Tibial artery (tissue), 4 donors: ENCODE measurements around the gene STAT5A.
"Not testable (repeated sequence)": the region's sequence is repeated elsewhere in the genome, so short reads cannot be mapped to it uniquely, and the experiment has no call there.

Experiments
- DNase-seq, 2 donors: peaks; one replicate each; pipeline ENCODE4 v3.0.0-alpha.2; 2019
- H3K27ac ChIP-seq, 2 donors: fragments of 200-600 bp; sonication (generic) in 1 of 2; 1 replicate in 1 of 2; 2 replicates in 1 of 2; pipeline ENCODE4 v1.5.1; 2018 to 2019; ENCODE audit warnings: mild to moderate bottlenecking in 1 of 2
- H3K27me3 ChIP-seq, 2 donors: fragments of 200-600 bp; sonication (generic) in 1 of 2; one replicate each; pipeline versions ENCODE4 v1.5.1 to v1.6.0; 2016 to 2019
- H3K36me3 ChIP-seq, 3 donors: fragments of 200-600 bp; sonication (generic) in 2 of 3; one replicate each; pipeline ENCODE4 v1.5.1; 2016 to 2019; ENCODE audit warnings: mild to moderate bottlenecking in 2 of 3
- H3K4me1 ChIP-seq, 4 donors: fragments of 200-600 bp; sonication (generic) in 2 of 4; 1 replicate in 3 of 4; 2 replicates in 1 of 4; pipeline ENCODE4 v1.5.1; 2016 to 2019
- H3K4me3 ChIP-seq, 2 donors: fragments of 200-600 bp; sonication (generic) in 1 of 2; 1 replicate in 1 of 2; 2 replicates in 1 of 2; pipeline ENCODE4 v1.5.1; 2018 to 2019; ENCODE audit warnings: mild to moderate bottlenecking in 2 of 2
- H3K9me3 ChIP-seq, 3 donors: fragments of 200-600 bp; sonication (generic) in 1 of 3; one replicate each; pipeline ENCODE4 v1.5.1; 2016 to 2019
- intact Hi-C: fragments of 100-400 bp; cut with DNase I; formaldehyde crosslinking; loops from one replicate; pipeline ENCODE4 v1.15.0; 2023; ENCODE audit warnings: low total_unique reads
- TF ChIP-seq, protein P1 (sequence below), 2 experiments: fragments of 200-600 bp in 1 of 2; fragments of 450-650 bp in 1 of 2; IDR thresholded peaks; one replicate each; pipeline ENCODE4 v1.5.1; 2017 to 2019; ENCODE audit warnings: antibody characterized with exemption in 2 of 2, mild to moderate bottlenecking in 1 of 2, moderate library complexity in 1 of 2

Gene STAT5A

DNA sequence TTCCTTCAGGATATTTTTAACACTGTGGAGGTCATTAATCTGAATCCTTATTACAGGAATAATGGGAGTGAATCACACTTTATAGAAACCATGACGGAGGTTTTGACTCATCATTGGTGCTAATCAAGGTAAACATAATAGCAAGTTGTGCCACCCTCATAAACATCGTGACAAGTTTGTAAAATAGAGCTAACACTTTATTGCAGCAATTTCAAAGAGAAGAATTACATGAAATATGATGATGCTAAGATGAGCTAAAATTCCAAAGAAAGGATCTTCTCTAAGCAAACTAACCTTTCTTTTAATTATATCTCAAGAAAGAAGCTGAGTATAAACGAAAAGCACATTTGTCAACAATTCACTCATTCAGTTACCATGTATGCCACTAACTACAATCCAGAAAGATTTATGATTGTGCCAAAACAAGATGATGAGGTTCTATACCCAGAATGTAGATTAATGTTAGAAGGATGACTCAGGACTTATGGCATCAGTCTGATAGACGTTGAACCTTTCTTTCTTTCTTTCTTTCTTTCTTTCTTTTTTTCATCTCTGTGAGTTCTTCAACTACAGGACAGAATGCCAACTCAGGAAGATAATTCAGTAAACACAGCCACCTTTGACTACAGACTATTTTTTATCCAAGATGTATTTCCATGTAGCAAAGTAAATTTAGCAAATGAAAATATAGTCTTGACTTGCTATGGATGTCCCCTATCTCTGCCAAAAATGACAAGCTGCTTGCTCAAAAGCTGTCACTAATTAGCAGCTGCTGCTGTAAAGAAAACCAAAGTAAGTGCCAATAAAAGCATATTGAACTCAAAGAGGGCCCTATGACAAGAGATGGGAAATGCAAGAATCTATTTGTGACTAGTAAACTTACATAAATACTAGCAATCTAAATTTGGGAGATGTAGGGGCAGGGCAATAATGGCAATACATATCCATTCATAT lies 35.4 kb upstream of the STAT5A start:
- Histone ChIP-seq H3K36me3 (no peaks in the 10 kb centered on the region), H3K4me3 (no peak overlapping the region), H3K27me3 (no peaks in the 10 kb centered on the region), H3K4me1 (peaks cover 0 to 34% (median 27%) of the 10 kb centered on the region in 4 donors), H3K9me3 (no peaks in the 10 kb centered on the region), H3K27ac (no peak overlapping the region)
- DNase-seq: no peak
- intact Hi-C loops: no loop called here
- TF ChIP-seq, protein P1, sequence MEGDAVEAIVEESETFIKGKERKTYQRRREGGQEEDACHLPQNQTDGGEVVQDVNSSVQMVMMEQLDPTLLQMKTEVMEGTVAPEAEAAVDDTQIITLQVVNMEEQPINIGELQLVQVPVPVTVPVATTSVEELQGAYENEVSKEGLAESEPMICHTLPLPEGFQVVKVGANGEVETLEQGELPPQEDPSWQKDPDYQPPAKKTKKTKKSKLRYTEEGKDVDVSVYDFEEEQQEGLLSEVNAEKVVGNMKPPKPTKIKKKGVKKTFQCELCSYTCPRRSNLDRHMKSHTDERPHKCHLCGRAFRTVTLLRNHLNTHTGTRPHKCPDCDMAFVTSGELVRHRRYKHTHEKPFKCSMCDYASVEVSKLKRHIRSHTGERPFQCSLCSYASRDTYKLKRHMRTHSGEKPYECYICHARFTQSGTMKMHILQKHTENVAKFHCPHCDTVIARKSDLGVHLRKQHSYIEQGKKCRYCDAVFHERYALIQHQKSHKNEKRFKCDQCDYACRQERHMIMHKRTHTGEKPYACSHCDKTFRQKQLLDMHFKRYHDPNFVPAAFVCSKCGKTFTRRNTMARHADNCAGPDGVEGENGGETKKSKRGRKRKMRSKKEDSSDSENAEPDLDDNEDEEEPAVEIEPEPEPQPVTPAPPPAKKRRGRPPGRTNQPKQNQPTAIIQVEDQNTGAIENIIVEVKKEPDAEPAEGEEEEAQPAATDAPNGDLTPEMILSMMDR (IDR thresholded peaks at IDR 0.05): no peak

DNA sequence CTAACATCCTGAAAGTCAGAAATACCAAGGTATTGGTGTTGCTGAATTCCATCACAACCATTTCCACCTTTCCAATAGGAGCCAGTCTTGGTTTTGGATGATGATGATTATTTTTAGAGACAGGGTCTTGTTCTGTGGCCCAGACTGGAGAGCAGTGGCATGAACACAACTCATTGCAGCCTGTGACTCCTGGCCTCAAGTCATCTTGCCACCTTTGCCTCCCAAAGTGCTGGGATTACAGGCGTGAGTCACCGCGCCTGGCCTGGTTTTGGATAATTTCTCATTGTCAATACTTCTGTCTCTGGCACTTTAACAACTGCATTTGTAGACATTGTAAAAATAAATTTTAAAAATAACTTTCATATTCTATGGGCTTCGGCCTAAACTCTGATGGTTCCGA lies 34.7 kb upstream of the STAT5A start:
- no peaks in the 10 kb centered on the region for H3K27me3 ChIP-seq
- no peaks in the 10 kb centered on the region for H3K36me3 ChIP-seq
- H3K4me1 ChIP-seq: peaks cover 0 to 27% (median 24%) of the 10 kb centered on the region in 4 donors
- no peaks in the 10 kb centered on the region for H3K9me3 ChIP-seq
- no peak for DNase-seq
- intact Hi-C loops: no loop called here
- H3K27ac ChIP-seq: no peak overlapping the region
- TF ChIP-seq, protein P1 (IDR thresholded peaks at IDR 0.05): no peak
- no peak overlapping the region for H3K4me3 ChIP-seq

DNA sequence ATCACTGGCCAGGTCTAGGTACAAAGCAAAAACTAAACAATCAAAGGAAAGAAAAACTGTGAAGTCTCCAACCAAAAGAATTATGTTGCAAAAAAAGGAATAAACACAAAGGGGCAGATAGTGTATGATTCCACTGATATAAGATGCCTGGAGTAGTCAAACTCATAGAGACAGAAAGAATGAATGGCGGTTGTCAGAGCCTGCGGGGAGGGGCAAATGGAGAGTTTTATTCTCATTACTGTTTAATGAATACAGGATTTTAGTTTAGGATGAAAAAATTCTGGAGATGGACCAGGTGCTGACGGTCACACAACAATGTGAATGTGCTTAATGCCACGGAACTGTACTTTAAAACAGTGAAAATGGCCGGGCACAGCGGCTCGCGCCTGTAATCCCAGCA lies 32.9 kb upstream of the STAT5A start:
- DNase-seq: no peak
- Histone ChIP-seq H3K4me3 (no peak overlapping the region), H3K27me3 (no peaks in the 10 kb centered on the region), H3K9me3 (no peaks in the 10 kb centered on the region), H3K27ac (no peak overlapping the region), H3K36me3 (no peaks in the 10 kb centered on the region), H3K4me1 (peaks cover 0 to 13% (median 11%) of the 10 kb centered on the region in 4 donors)
- intact Hi-C loops: no loop called here
- TF ChIP-seq, protein P1 (IDR thresholded peaks at IDR 0.05): no peak

DNA sequence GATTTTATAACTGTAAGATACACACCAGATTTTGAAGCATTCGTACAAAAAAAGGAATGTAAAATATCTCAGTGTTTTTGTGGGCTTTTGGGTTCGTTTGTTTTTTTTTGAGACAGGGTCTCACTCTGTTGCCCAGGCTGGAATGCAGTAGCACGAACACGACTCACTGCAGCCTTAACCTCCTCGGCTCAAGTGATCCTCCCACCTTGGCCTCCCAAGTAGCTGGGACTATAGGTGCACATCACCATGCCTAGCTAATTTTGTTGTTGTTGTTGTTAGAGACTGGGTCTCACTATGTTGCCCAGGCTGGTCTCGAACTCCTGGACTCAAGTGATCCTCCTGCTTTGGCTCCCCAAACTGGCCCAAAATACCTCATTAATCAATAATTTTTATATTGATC lies 28.0 kb upstream of the STAT5A start:
- Histone ChIP-seq H3K4me1 (no peaks in the 10 kb centered on the region), H3K27me3 (no peaks in the 10 kb centered on the region), H3K36me3 (no peaks in the 10 kb centered on the region), H3K27ac (no peak overlapping the region), H3K9me3 (no peaks in the 10 kb centered on the region), H3K4me3 (no peak overlapping the region)
- no peak for DNase-seq
- intact Hi-C loops: no loop called here
- TF ChIP-seq, protein P1 (IDR thresholded peaks at IDR 0.05): no peak

- H3K4me1 ChIP-seq, intact Hi-C loops, H3K27me3 ChIP-seq, H3K9me3 ChIP-seq, H3K36me3 ChIP-seq, H3K27ac ChIP-seq, DNase-seq, H3K4me3 ChIP-seq: not testable (repeated sequence)
Observed at GRCh38 chr17:42264366-42264765, 23.9 kb upstream of the STAT5A start.

DNA sequence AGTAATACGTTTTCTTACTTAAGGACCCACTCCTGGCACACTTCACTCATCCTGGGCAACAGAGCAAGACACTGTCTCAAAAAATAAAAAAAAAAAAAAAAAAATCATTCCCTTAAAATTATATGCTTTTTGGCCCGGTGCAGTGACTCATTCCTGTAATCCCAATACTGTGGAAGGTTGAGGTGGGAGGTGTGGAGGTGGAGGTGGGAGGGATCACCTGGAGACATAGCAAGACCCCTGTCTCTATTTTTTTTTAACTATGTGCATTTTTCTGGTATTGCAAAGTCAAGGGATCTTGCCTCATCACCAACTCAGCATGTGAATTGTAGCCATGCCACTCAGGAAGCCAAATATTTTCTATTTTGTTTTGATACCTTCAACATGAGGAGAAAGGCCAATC lies 21.8 kb upstream of the STAT5A start:
- DNase-seq: no peak
- H3K4me1 ChIP-seq: peaks cover 0 to 11% (median 0%) of the 10 kb centered on the region in 4 donors
- intact Hi-C loops: no loop called here
- H3K27me3 ChIP-seq: no peaks in the 10 kb centered on the region
- no peak overlapping the region for H3K4me3 ChIP-seq
- no peaks in the 10 kb centered on the region for H3K36me3 ChIP-seq
- TF ChIP-seq, protein P1 (IDR thresholded peaks at IDR 0.05): no peak
- H3K9me3 ChIP-seq: no peaks in the 10 kb centered on the region
- H3K27ac ChIP-seq: no peak overlapping the region
